ENCODE data around the gene ASAH2B. TPM values are rescaled to one million over a fixed set of nuclear protein-coding genes. Genes with fewer than 3 reads are reported as not detected.
"Not testable (repeated sequence)": the region's sequence is repeated elsewhere in the genome, so short reads cannot be mapped to it uniquely, and the experiment has no call there.

ASAH2B gene
- total RNA-seq, 1 donor: 1.4 TPM

GRCh38 chr10:50780036-50780435 lies 40.3 kb downstream of the ASAH2B start:
- not testable (repeated sequence) for H3K4me3 ChIP-seq (ENCODE audit: low read length); H3K27me3 ChIP-seq (ENCODE audit: insufficient read depth, low read length); H3K9me3 ChIP-seq (ENCODE audit: low read depth, low read length); H3K4me1 ChIP-seq (ENCODE audit: insufficient read depth, low read length)

- not testable (repeated sequence) for H3K9me3 ChIP-seq (ENCODE audit: low read depth, low read length); H3K4me3 ChIP-seq (ENCODE audit: low read length); H3K27me3 ChIP-seq (ENCODE audit: insufficient read depth, low read length); H3K4me1 ChIP-seq (ENCODE audit: insufficient read depth, low read length)
These were observed 42.3 kb downstream of the ASAH2B start for GRCh38 chr10:50782017-50782416.

- H3K27me3 ChIP-seq (ENCODE audit: insufficient read depth, low read length); H3K4me1 ChIP-seq (ENCODE audit: insufficient read depth, low read length); H3K9me3 ChIP-seq (ENCODE audit: low read depth, low read length); H3K4me3 ChIP-seq (ENCODE audit: low read length): not testable (repeated sequence)
These were observed 48.2 kb downstream of the ASAH2B start for GRCh38 chr10:50787962-50788361.

GRCh38 chr10:50788951-50789945 lies 49.5 kb downstream of the ASAH2B start:
- Histone ChIP-seq H3K9me3 (ENCODE audit: low read depth, low read length) (no peaks in the 10 kb centered on the region), H3K4me1 (ENCODE audit: insufficient read depth, low read length) (no peaks in the 10 kb centered on the region), H3K27me3 (ENCODE audit: insufficient read depth, low read length) (no peaks in the 10 kb centered on the region), H3K4me3 (ENCODE audit: low read length) (no peak overlapping the region)

GRCh38 chr10:50794490-50794889 lies 54.8 kb downstream of the ASAH2B start:
- Histone ChIP-seq H3K27me3 (ENCODE audit: insufficient read depth, low read length) (peaks cover 3% of the 10 kb centered on the region), H3K4me3 (ENCODE audit: low read length) (no peak overlapping the region), H3K4me1 (ENCODE audit: insufficient read depth, low read length) (no peaks in the 10 kb centered on the region), H3K9me3 (ENCODE audit: low read depth, low read length) (no peaks in the 10 kb centered on the region)

- H3K4me3 ChIP-seq (ENCODE audit: low read length): no peak overlapping the region
- no peaks in the 10 kb centered on the region for H3K9me3 ChIP-seq (ENCODE audit: low read depth, low read length)
- H3K27me3 ChIP-seq (ENCODE audit: insufficient read depth, low read length): peaks cover 7% of the 10 kb centered on the region
These were observed 57.0 kb downstream of the ASAH2B start for GRCh38 chr10:50796693-50797092.

GRCh38 chr10:50798297-50798696 lies 58.6 kb downstream of the ASAH2B start:
- no peaks in the 10 kb centered on the region for H3K9me3 ChIP-seq (ENCODE audit: low read depth, low read length)
- no peak overlapping the region for H3K4me3 ChIP-seq (ENCODE audit: low read length)
- H3K4me1 ChIP-seq (ENCODE audit: insufficient read depth, low read length): no peaks in the 10 kb centered on the region
- H3K27me3 ChIP-seq (ENCODE audit: insufficient read depth, low read length): peaks cover 7% of the 10 kb centered on the region

More at GRCh38 chr10:50796693-50797092, 57.0 kb downstream of the ASAH2B start:
- no peaks in the 10 kb centered on the region for H3K4me1 ChIP-seq (ENCODE audit: insufficient read depth, low read length)

- no peaks in the 10 kb centered on the region for H3K9me3 ChIP-seq (ENCODE audit: low read depth, low read length)
- no peak overlapping the region for H3K4me3 ChIP-seq (ENCODE audit: low read length)
- peaks cover 7% of the 10 kb centered on the region for H3K27me3 ChIP-seq (ENCODE audit: insufficient read depth, low read length)
- H3K4me1 ChIP-seq (ENCODE audit: insufficient read depth, low read length): no peaks in the 10 kb centered on the region
These were observed 59.9 kb downstream of the ASAH2B start for GRCh38 chr10:50799595-50799994.

GRCh38 chr10:50805981-50806622 lies 66.4 kb downstream of the ASAH2B start:
- no peaks in the 10 kb centered on the region for H3K4me1 ChIP-seq (ENCODE audit: insufficient read depth, low read length)
- peaks cover 3% of the 10 kb centered on the region for H3K27me3 ChIP-seq (ENCODE audit: insufficient read depth, low read length)
- no peak overlapping the region for H3K4me3 ChIP-seq (ENCODE audit: low read length)
- no peaks in the 10 kb centered on the region for H3K9me3 ChIP-seq (ENCODE audit: low read depth, low read length)

- Histone ChIP-seq H3K4me1 (ENCODE audit: insufficient read depth, low read length) (no peaks in the 10 kb centered on the region), H3K9me3 (ENCODE audit: low read depth, low read length) (no peaks in the 10 kb centered on the region), H3K27me3 (ENCODE audit: insufficient read depth, low read length) (peaks cover 3% of the 10 kb centered on the region), H3K4me3 (ENCODE audit: low read length) (no peak overlapping the region)
These were observed 68.4 kb downstream of the ASAH2B start for GRCh38 chr10:50807851-50808776.

Other genes with a start within 250 kb of the ASAH2B start
- gene SGMS1, start 116.0 kb upstream of the ASAH2B start, total RNA-seq: 62.8 TPM
- gene A1CF, start 145.7 kb downstream of the ASAH2B start, total RNA-seq: under 0.01 TPM

Data from mononuclear cell (primary cell).